ENCODE data around the gene TPRN. TPM values are rescaled to one million over a fixed set of nuclear protein-coding genes. Genes with fewer than 3 reads are reported as not detected.
A peak's percentile ranks its signal among the peaks of the same experiment; 100 is the strongest.

TPRN gene
- total RNA-seq, 1 experiment from 2014 or later: 37.7 TPM

GRCh38 chr9:137175345-137175961 lies 25.1 kb downstream of the TPRN start:
- Histone ChIP-seq H3K4me3 (ENCODE audit: low read depth, low read length) (no peak overlapping the region), H3K27me3 (replicated peaks; ENCODE audit: control insufficient read depth, insufficient read depth, low read length) (no peaks in the 10 kb centered on the region; the same call in 1 of the 2 replicates), H3K36me3 (ENCODE audit: control insufficient read depth, insufficient read depth, low read length) (no peaks in the 10 kb centered on the region), H3K9me3 (no peaks in the 10 kb centered on the region), H3K4me1 (0 out of 2 replicates have a peak, but pooled peaks cover 3% of the 10 kb centered on the region)
- H3K27ac Mint-ChIP-seq (ENCODE audit: unreplicated experiment): no peak overlapping the region
- BruUV-seq (replicated peaks): no TSS peak
- H3K4me1 Mint-ChIP-seq (ENCODE audit: low read depth, unreplicated experiment): no peaks in the 10 kb centered on the region
- POLR2A ChIA-PET: interaction anchor here (0.9 to 1.1 kb wide), 2 partner anchors 61 to 89 kb away, joined by 3 to 4 read pairs; no protein-coding TSS in a partner anchor
- peak in 1 of 2 experiments; percentile 17 for TF ChIP-seq CTCF (IDR thresholded peaks at IDR 0.05; ENCODE audit: insufficient read depth in 1 of 2, low read depth in 1 of 2, low read length in 1 of 2, severe bottlenecking in 1 of 2, unreplicated experiment in 1 of 2)
- no peak for DNase-seq
- H3K27me3 Mint-ChIP-seq (ENCODE audit: insufficient read depth, unreplicated experiment): no peaks in the 10 kb centered on the region
- H3K36me3 Mint-ChIP-seq (ENCODE audit: insufficient read depth, unreplicated experiment): peaks cover 39% of the 10 kb centered on the region
- H3K4me3 Mint-ChIP-seq (ENCODE audit: unreplicated experiment): no peak overlapping the region
- CTCF ChIA-PET: interaction anchor here (0.5 to 2.0 kb wide), 7 partner anchors 46 to 335 kb away, joined by 3 to 5 read pairs (median 4); partner anchors contain the start of genes RNF208 and RNF224
- H3K9me3 Mint-ChIP-seq (ENCODE audit: unreplicated experiment): no peaks in the 10 kb centered on the region
- intact Hi-C loops (cut with micrococcal nuclease; ENCODE audit: unreplicated experiment): no loop called here

- H3K27me3 ChIP-seq (replicated peaks; ENCODE audit: control insufficient read depth, insufficient read depth, low read length): no peaks in the 10 kb centered on the region; the same call in 1 of the 2 replicates
- no TSS peak for BruUV-seq (replicated peaks)
- H3K4me3 Mint-ChIP-seq (ENCODE audit: unreplicated experiment): no peak overlapping the region
Observed at GRCh38 chr9:137174722-137175293, 25.7 kb downstream of the TPRN start.

More at GRCh38 chr9:137174722-137175293, 25.7 kb downstream of the TPRN start:
- no peaks in the 10 kb centered on the region for H3K36me3 ChIP-seq (ENCODE audit: control insufficient read depth, insufficient read depth, low read length)
- peak; percentile 9 to 18 for TF ChIP-seq CTCF (IDR thresholded peaks at IDR 0.05; ENCODE audit: insufficient read depth in 1 of 2, low read depth in 1 of 2, low read length in 1 of 2, severe bottlenecking in 1 of 2, unreplicated experiment in 1 of 2)
- peaks cover 8% of the 10 kb centered on the region; the same call in 1 of the 2 replicates for H3K4me1 ChIP-seq
- Mint-ChIP-seq H3K27me3 (ENCODE audit: insufficient read depth, unreplicated experiment) (no peaks in the 10 kb centered on the region), H3K27ac (ENCODE audit: unreplicated experiment) (no peak overlapping the region), H3K4me1 (ENCODE audit: low read depth, unreplicated experiment) (no peaks in the 10 kb centered on the region), H3K36me3 (ENCODE audit: insufficient read depth, unreplicated experiment) (peaks cover 39% of the 10 kb centered on the region), H3K9me3 (ENCODE audit: unreplicated experiment) (no peaks in the 10 kb centered on the region)
- POLR2A ChIA-PET: interaction anchor here (0.5 to 1.1 kb wide), 4 partner anchors 24 to 89 kb away, joined by 3 to 5 read pairs (median 4); no protein-coding TSS in a partner anchor
- intact Hi-C loops (cut with micrococcal nuclease; ENCODE audit: unreplicated experiment): no loop called here
- CTCF ChIA-PET: interaction anchor here (0.6 to 2.0 kb wide), 7 partner anchors 45 to 178 kb away, joined by 3 to 5 read pairs (median 4); partner anchors contain the start of genes RNF208 and RNF224
- no peak overlapping the region for H3K4me3 ChIP-seq (ENCODE audit: low read depth, low read length)
- peak in 1 of 2 experiments; percentile 43 for DNase-seq
- no peaks in the 10 kb centered on the region for H3K9me3 ChIP-seq
